PFSK-1 (cell line): Measurements from ENCODE around the gene PPP1R15B.

Source experiments
- POLR2AphosphoS5 ChIP-seq: IDR thresholded peaks from 2 replicates; pipeline ENCODE4 v1.6.1; 2012; ENCODE audit warnings: low read depth, mild to moderate bottlenecking, control low read depth, low read length, moderate library complexity
- REST ChIP-seq, 2 experiments: IDR thresholded peaks; 2 replicates each; pipeline versions ENCODE4 v1.6.1 to v1.8.0; 2011 to 2012; ENCODE audit warnings: low read depth in 2 of 2, low read length in 2 of 2, control low read depth in 1 of 2, inconsistent platforms in 1 of 2, mild to moderate bottlenecking in 1 of 2, moderate library complexity in 1 of 2; ENCODE audit not compliant: insufficient read depth in 1 of 2
- SIN3A ChIP-seq: IDR thresholded peaks from 2 replicates; pipeline ENCODE4 v1.6.1; 2012; ENCODE audit warnings: mild to moderate bottlenecking, low read length, moderate library complexity, borderline replicate concordance; ENCODE audit not compliant: insufficient read depth
- TAF1 ChIP-seq: IDR thresholded peaks from 2 replicates; pipeline ENCODE4 v1.6.1; 2012; ENCODE audit warnings: low read length, control low read depth, borderline replicate concordance; ENCODE audit not compliant: insufficient read depth

- no peak for TF ChIP-seq POLR2AphosphoS5
- no peak for TF ChIP-seq TAF1
- no peak for TF ChIP-seq SIN3A
- TF ChIP-seq REST (IDR thresholded peaks at IDR 0.05; ENCODE audit: insufficient read depth in 1 of 2, low read depth in 2 of 2, low read length in 2 of 2): no peak
Measured at GRCh38 chr1:204415351-204415750, 3.7 kb upstream of the PPP1R15B start.
